ENCODE measurements around the gene TMEM74B.

TMEM74B gene

DNA sequence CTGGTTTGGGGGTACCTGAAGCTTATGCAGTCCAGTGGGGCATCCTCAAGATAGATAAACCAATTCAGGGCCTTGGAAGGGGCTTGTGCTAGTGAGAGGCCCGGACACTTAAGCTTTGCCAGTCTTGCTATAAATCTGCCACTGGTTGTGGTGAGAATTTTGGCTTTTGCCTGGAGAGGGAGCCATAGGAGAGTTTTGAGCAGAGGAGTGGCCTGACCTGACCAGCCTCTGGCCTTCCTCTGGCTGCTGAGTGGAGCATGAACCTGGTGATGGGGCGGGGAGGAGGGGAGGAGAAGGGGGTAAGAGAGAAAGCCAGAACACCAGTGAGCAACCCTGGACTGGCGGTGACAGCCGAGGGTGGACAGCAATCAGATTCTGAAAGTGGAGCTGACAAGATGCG lies 7.1 kb downstream of the TMEM74B start:
- no peak for DNase-seq (ENCODE audit: low read depth)
- no peak overlapping the region for H3K4me3 ChIP-seq (ENCODE audit: low read length)
- TF ChIP-seq CTCF (conservative IDR thresholded peaks at IDR 0.05; ENCODE audit: low read length) = no peak

GRCh38 chr20:1174787-1175186 lies 10.0 kb downstream of the TMEM74B start:
- no peak for TF ChIP-seq CTCF (conservative IDR thresholded peaks at IDR 0.05; ENCODE audit: low read length)
- no peak overlapping the region for H3K4me3 ChIP-seq (ENCODE audit: low read length)
- DNase-seq (ENCODE audit: low read depth) = no peak

- TF ChIP-seq CTCF (conservative IDR thresholded peaks at IDR 0.05; ENCODE audit: low read length) = no peak
- H3K4me3 ChIP-seq (ENCODE audit: low read length) = no peak overlapping the region
- DNase-seq (ENCODE audit: low read depth) = no peak
These were observed 11.1 kb downstream of the TMEM74B start for GRCh38 chr20:1173698-1174097.

DNA sequence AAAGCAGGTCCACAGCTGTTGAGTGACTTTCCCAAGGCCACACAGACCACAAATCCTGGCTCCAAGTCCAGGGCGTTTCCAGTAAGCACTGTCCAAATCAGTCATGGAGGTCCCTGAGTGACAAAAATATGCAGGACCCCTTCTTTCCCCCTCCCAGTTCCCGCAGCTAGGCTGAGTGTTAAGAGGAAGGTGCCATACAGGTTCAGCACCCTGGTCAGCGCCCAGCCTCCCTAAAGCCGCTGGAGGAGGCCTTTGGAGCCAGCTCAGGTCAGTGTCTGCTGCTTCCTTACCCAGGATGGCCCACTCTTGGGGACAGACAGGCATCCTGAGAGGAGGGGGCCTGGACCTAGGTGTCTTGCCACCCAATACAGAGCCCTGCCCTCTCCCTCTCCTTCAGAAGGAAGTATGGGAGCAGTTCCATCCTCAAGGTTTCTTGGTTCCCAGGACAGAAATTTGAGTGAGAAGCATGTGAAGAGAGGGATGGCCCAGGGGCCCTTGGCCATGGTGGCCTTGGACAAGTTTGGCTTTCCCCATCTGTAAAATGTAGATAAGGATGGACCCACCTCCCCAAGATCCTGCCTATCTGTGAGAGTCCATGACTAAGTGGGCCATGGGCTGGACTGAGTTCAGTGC lies 13.2 kb downstream of the TMEM74B start:
- TF ChIP-seq CTCF (conservative IDR thresholded peaks at IDR 0.05; ENCODE audit: low read length) = no peak
- H3K4me3 ChIP-seq (ENCODE audit: low read length) = no peak overlapping the region
- DNase-seq (ENCODE audit: low read depth) = peak; percentile 13

DNA sequence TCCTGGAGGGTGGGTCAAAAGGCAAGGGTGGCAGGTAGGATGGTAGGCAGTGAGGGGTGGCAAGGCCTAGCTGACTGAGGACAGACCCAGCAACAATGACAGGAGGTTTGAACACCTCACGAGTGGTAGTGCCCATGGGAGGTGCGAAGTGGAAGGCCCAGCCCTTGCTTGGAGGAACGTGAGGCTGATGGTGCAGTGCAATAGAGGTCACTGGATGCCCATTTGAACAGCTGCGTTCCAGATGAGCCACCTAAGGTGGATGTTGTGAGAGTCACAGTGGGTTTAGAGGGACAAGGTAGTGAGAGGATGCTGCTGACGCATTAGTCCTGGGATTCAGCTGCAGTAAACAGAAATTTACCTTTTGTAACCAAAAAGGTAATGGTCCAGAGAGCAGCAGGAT lies 15.6 kb downstream of the TMEM74B start:
- no peak for TF ChIP-seq CTCF (conservative IDR thresholded peaks at IDR 0.05; ENCODE audit: low read length)

GRCh38 chr20:1166948-1167720 lies 17.6 kb downstream of the TMEM74B start:
- no peak for TF ChIP-seq CTCF (conservative IDR thresholded peaks at IDR 0.05; ENCODE audit: low read length)
- no peak overlapping the region for H3K4me3 ChIP-seq (ENCODE audit: low read length)

More for the DNA sequence above, 15.6 kb downstream of the TMEM74B start:
- no peak for DNase-seq (ENCODE audit: low read depth)
- H3K4me3 ChIP-seq (ENCODE audit: low read length) = no peak overlapping the region

DNA sequence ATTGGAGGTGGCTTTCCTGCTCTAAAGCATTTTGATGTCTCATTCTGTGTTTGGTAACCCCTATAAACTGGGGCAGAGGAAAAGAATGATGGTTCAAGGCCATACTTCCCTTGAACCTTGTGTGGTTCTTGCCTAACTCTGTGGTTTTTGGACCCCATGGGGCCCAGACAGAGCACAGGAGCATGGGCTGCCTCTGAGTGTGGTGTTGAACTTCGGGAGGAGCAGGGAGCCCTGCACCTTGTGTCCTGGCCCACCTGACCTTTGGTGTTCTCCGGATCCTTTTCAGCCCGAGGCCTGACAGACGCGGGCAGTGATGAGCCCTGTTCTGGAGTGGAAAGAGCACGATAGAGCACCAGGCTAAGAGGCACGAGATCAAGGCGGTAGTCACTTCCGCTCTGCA lies 18.8 kb downstream of the TMEM74B start:
- TF ChIP-seq CTCF (conservative IDR thresholded peaks at IDR 0.05; ENCODE audit: low read length) = no peak
- DNase-seq (ENCODE audit: low read depth) = no peak
- no peak overlapping the region for H3K4me3 ChIP-seq (ENCODE audit: low read length)

More at GRCh38 chr20:1166948-1167720, 17.6 kb downstream of the TMEM74B start:
- peak; percentile 37 for DNase-seq (ENCODE audit: low read depth)

Data from AG10803 (cell line).